ENCODE measurements around the gene BLACAT1.
A peak's percentile ranks its signal among the peaks of the same experiment; 100 is the strongest.

Gene BLACAT1

DNA sequence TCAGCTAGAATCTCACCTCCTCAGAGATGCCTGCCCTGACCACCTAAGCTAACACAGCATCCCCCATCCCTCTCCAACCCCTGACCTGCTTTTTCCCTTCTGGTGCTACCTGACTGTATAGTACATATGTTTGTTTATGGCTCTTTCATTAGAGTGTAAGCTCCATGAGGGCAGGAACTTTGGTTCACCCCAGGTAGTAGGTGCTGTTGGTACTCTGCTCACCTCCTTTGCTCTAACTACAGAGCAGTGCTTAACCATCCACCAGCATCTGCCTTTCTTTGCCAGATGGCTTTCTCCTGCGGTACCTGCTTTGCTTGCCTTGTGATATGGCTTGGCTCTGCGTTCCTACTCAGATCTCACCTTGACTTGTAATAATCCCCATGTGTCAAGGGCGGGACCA is 18.7 kb upstream of the BLACAT1 start:
- Histone ChIP-seq H3K4me1 (ENCODE audit: control insufficient read depth, insufficient read depth, low read length) (no peaks in the 10 kb centered on the region), H3K36me3 (ENCODE audit: control insufficient read depth, insufficient read depth, low read length) (no peaks in the 10 kb centered on the region), H3K4me3 (ENCODE audit: insufficient read depth, low read depth, low read length) (no peak overlapping the region), H3K27ac (ENCODE audit: insufficient read depth, low read depth, low read length, poor library complexity, severe bottlenecking) (no peak overlapping the region), H3K27me3 (ENCODE audit: control insufficient read depth, insufficient read depth, low read length, poor library complexity, severe bottlenecking) (peaks cover 4% of the 10 kb centered on the region), H3K9me3 (ENCODE audit: control insufficient read depth, low read length) (peaks cover 2% of the 10 kb centered on the region)
- WGBS, 2 experiments, result 94 to 95% methylated on average over 3 of the region's 3 CpGs

DNA sequence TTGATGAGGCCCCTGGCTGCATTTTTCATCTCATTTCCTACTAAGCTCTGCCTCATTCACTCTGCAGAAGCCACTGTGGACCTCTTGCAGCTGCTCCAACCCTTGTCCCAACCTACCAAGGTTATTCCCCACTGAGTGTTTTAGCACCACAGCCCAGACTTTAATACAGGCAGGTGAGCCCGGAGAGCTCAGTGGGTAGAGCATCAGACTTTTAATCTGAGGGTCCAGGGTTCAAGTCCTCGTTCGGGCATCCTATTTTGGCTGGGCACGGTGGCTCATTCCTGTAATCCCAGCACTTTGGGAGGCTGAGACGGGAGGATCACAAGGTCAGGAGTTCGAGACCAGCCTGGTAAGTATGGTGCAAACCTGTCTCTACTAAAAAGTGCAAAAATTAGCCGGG is 18.1 kb upstream of the BLACAT1 start:
- Histone ChIP-seq H3K27me3 (ENCODE audit: control insufficient read depth, insufficient read depth, low read length, poor library complexity, severe bottlenecking) (peaks cover 4% of the 10 kb centered on the region), H3K27ac (ENCODE audit: insufficient read depth, low read depth, low read length, poor library complexity, severe bottlenecking) (no peak overlapping the region), H3K36me3 (ENCODE audit: control insufficient read depth, insufficient read depth, low read length) (no peaks in the 10 kb centered on the region), H3K9me3 (ENCODE audit: control insufficient read depth, low read length) (peaks cover 2% of the 10 kb centered on the region), H3K4me3 (ENCODE audit: insufficient read depth, low read depth, low read length) (no peak overlapping the region), H3K4me1 (ENCODE audit: control insufficient read depth, insufficient read depth, low read length) (no peaks in the 10 kb centered on the region)
- WGBS, 2 experiments, result 91% methylated on average over 7 of the region's 7 CpGs

DNA sequence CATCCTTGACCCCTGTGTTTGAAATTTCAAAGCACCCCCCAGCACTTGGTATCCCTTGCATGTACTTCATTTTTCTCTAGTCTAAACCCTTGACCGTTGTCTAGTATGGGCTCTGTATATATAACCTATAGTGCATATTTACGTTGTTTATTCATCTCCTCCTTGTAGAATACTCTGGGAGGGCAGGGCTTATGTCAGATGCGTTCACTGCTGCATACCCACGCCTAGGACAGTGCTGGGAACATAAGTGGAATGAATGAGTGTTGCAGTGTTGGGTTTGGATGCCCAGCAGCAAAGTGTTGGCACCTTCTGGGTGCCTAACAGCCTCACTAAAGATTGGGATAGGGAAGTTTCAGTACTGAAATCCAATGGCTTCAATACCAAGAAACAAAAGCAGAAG is 17.6 kb upstream of the BLACAT1 start:
- Histone ChIP-seq H3K36me3 (ENCODE audit: control insufficient read depth, insufficient read depth, low read length) (no peaks in the 10 kb centered on the region), H3K4me3 (ENCODE audit: insufficient read depth, low read depth, low read length) (no peak overlapping the region), H3K9me3 (ENCODE audit: control insufficient read depth, low read length) (peaks cover 2% of the 10 kb centered on the region), H3K27me3 (ENCODE audit: control insufficient read depth, insufficient read depth, low read length, poor library complexity, severe bottlenecking) (peaks cover 4% of the 10 kb centered on the region), H3K4me1 (ENCODE audit: control insufficient read depth, insufficient read depth, low read length) (no peaks in the 10 kb centered on the region), H3K27ac (ENCODE audit: insufficient read depth, low read depth, low read length, poor library complexity, severe bottlenecking) (no peak overlapping the region)
- 79 to 84% methylated on average over 4 of the region's 4 CpGs for WGBS, 2 experiments

DNA sequence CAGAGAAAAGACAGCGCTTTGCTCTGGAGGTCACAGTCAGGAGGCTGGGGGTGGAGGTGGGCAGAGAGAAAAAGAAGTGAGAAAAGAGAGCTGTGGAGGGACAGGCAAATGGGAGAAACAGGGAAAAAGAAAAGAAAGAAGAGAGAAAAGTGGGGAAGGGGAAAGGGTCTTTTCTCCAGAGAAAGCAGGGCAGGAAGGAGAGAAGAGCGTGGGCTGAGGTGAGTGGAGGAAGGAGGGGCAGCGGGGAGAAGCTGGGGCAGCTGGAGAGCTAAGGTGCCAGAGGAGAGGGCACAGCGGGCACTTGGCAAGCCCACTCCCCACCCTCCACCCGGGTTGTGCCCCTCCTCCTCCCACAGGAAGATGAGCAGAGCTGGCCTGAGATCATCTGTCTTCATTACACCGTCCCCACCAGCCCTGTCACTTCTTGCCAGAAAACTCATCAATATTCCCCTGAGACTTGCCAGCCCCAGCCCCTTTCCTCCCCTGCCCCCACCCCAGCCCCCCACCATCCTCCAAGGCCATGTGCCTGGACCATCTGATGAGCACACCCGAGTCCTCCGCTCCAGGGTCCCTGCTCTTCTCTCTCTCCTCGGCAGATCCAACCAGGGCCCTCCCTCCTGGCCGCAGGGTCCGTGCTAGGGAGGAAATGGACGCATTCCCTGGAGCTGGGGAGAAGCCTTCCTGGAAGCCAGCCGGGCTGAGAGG is 17.0 kb upstream of the BLACAT1 start:
- H3K27me3 ChIP-seq (ENCODE audit: control insufficient read depth, insufficient read depth, low read length, poor library complexity, severe bottlenecking), result peaks cover 4% of the 10 kb centered on the region
- no peak overlapping the region for H3K4me3 ChIP-seq (ENCODE audit: insufficient read depth, low read depth, low read length)
- H3K36me3 ChIP-seq (ENCODE audit: control insufficient read depth, insufficient read depth, low read length), result no peaks in the 10 kb centered on the region
- WGBS, 2 experiments, result 49 to 50% methylated on average over 13 of the region's 13 CpGs
- H3K9me3 ChIP-seq (ENCODE audit: control insufficient read depth, low read length), result peaks cover 2% of the 10 kb centered on the region
- no peak overlapping the region for H3K27ac ChIP-seq (ENCODE audit: insufficient read depth, low read depth, low read length, poor library complexity, severe bottlenecking)
- H3K4me1 ChIP-seq (ENCODE audit: control insufficient read depth, insufficient read depth, low read length), result no peaks in the 10 kb centered on the region

DNA sequence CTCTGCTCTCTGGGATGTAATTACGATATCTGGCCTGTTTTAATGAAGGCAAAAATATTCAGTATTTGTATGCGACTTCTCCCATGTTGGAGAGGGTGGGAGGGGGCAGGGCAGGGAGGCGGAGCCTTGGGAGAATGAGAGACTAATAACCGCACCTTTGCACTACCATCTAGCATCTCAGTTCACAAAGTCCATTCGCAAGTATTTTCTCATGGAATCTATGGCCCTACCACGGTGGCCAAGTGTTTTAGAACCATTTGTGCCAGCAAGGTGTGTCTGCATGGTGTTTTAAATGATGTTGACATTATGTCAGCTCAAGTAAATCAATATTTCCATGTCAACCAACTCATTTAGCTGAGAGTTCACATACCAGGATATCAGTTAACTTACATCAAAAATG is 14.3 kb upstream of the BLACAT1 start:
- no peaks in the 10 kb centered on the region for H3K4me1 ChIP-seq (ENCODE audit: control insufficient read depth, insufficient read depth, low read length)
- no peak overlapping the region for H3K27ac ChIP-seq (ENCODE audit: insufficient read depth, low read depth, low read length, poor library complexity, severe bottlenecking)
- 93 to 94% methylated on average over 6 of the region's 6 CpGs for WGBS, 2 experiments
- H3K27me3 ChIP-seq (ENCODE audit: control insufficient read depth, insufficient read depth, low read length, poor library complexity, severe bottlenecking), result peaks cover 4% of the 10 kb centered on the region
- no peak overlapping the region for H3K4me3 ChIP-seq (ENCODE audit: insufficient read depth, low read depth, low read length)
- H3K9me3 ChIP-seq (ENCODE audit: control insufficient read depth, low read length), result peaks cover 2% of the 10 kb centered on the region
- H3K36me3 ChIP-seq (ENCODE audit: control insufficient read depth, insufficient read depth, low read length), result no peaks in the 10 kb centered on the region

DNA sequence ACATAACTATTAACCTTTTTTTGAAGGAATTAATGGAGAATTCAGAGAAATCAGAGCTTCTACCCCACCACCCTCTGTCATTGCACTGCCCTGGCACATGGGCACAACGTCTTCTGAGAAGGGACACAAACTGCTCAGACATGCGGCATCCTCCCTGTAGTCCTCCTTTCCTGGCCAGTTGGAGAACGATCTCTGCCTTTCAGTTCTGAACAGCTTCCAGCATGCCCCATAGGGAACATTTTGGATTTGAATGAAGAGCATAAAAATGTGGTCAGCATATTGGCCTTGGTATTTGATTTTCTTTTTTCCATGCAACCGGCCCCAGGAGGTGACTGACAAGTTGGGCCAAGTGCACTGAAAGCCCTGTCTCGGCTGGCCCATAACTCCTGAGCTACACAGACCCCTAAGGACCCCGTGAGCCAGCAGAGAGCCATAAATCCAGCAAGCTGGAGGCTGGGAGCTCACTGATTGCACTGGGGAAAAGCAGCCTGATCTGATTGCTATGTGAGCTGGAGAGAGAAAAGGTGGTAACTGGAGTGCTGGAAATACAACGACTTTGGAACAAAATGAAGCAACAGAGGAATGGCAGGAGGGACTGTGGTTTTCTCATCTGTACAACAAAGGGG is 10.9 kb upstream of the BLACAT1 start:
- 79% methylated on average over 7 of the region's 7 CpGs for WGBS, 2 experiments
- no peak overlapping the region for H3K4me3 ChIP-seq (ENCODE audit: insufficient read depth, low read depth, low read length)
- no peaks in the 10 kb centered on the region for H3K36me3 ChIP-seq (ENCODE audit: control insufficient read depth, insufficient read depth, low read length)
- H3K27ac ChIP-seq (ENCODE audit: insufficient read depth, low read depth, low read length, poor library complexity, severe bottlenecking), result no peak overlapping the region
- H3K4me1 ChIP-seq (ENCODE audit: control insufficient read depth, insufficient read depth, low read length), result no peaks in the 10 kb centered on the region
- no peaks in the 10 kb centered on the region for H3K27me3 ChIP-seq (ENCODE audit: control insufficient read depth, insufficient read depth, low read length, poor library complexity, severe bottlenecking)
- H3K9me3 ChIP-seq (ENCODE audit: control insufficient read depth, low read length), result no peaks in the 10 kb centered on the region

DNA sequence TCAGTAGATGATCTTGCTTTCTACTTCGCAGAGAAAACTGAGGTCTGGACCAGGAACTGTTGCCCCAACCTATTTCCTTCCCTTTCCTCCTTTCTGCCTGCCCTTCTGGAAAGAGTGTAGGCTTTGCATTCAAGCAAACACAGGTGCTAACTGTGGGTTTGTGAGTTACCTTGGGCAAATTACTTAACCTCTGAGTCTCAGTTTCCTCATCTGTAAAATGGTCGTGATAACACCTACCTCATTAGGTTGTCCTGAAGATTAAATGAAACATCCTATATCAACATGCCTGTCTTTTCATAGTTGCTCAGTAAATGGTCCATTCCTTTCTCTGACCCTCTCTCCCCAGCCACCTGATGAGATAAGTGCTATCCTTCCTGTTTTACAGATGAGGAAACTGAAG is 9.5 kb upstream of the BLACAT1 start:
- no peak overlapping the region for H3K4me3 ChIP-seq (ENCODE audit: insufficient read depth, low read depth, low read length)
- 63 to 79% methylated on average over 2 of the region's 2 CpGs for WGBS, 2 experiments
- H3K9me3 ChIP-seq (ENCODE audit: control insufficient read depth, low read length), result no peaks in the 10 kb centered on the region
- H3K4me1 ChIP-seq (ENCODE audit: control insufficient read depth, insufficient read depth, low read length), result no peaks in the 10 kb centered on the region
- H3K27me3 ChIP-seq (ENCODE audit: control insufficient read depth, insufficient read depth, low read length, poor library complexity, severe bottlenecking), result no peaks in the 10 kb centered on the region
- no peak overlapping the region for H3K27ac ChIP-seq (ENCODE audit: insufficient read depth, low read depth, low read length, poor library complexity, severe bottlenecking)
- H3K36me3 ChIP-seq (ENCODE audit: control insufficient read depth, insufficient read depth, low read length), result no peaks in the 10 kb centered on the region

DNA sequence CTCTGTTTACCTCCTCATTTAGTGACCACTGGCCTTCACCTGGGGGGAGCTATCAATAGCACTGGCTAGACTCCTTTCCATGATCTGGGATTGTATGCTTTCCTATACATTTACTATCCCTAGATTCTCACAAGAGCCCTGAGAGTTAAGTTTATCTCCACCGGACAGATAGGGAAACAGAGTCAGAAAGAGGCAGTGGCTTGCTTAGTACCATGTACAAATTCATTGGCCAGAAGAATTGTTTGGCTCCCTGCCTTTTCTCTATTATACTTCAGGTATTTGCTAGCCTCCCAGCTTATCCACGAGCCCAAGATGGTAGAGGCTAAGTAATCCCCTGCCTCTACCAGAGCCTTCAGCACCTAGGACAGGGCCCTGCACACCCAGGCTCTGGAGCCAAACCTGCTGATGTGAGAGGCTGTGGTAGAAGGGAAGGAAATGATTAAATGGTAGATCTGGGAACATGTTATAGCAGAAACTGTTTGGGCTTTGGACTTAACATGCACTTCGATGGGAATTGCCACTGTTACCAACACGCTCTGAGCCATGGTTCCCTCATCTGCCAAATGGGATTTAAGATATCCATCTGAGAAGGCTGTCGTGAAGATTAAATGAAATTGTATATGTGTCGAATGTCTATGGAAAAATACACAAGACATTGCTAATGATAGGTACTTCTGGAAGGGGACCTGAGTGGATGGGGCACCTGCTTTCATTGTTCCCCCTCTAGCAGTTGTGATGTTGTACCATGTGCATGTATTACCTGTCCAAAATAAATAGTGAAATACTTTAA is 3.1 kb upstream of the BLACAT1 start:
- 71 to 73% methylated on average over 6 of the region's 6 CpGs for WGBS, 2 experiments
- Histone ChIP-seq H3K9me3 (ENCODE audit: control insufficient read depth, low read length) (no peaks in the 10 kb centered on the region), H3K27ac (ENCODE audit: insufficient read depth, low read depth, low read length, poor library complexity, severe bottlenecking) (no peak overlapping the region), H3K27me3 (ENCODE audit: control insufficient read depth, insufficient read depth, low read length, poor library complexity, severe bottlenecking) (peaks cover 24% of the 10 kb centered on the region), H3K4me1 (ENCODE audit: control insufficient read depth, insufficient read depth, low read length) (peaks cover 12% of the 10 kb centered on the region), H3K36me3 (ENCODE audit: control insufficient read depth, insufficient read depth, low read length) (no peaks in the 10 kb centered on the region), H3K4me3 (ENCODE audit: insufficient read depth, low read depth, low read length) (no peak overlapping the region)

DNA sequence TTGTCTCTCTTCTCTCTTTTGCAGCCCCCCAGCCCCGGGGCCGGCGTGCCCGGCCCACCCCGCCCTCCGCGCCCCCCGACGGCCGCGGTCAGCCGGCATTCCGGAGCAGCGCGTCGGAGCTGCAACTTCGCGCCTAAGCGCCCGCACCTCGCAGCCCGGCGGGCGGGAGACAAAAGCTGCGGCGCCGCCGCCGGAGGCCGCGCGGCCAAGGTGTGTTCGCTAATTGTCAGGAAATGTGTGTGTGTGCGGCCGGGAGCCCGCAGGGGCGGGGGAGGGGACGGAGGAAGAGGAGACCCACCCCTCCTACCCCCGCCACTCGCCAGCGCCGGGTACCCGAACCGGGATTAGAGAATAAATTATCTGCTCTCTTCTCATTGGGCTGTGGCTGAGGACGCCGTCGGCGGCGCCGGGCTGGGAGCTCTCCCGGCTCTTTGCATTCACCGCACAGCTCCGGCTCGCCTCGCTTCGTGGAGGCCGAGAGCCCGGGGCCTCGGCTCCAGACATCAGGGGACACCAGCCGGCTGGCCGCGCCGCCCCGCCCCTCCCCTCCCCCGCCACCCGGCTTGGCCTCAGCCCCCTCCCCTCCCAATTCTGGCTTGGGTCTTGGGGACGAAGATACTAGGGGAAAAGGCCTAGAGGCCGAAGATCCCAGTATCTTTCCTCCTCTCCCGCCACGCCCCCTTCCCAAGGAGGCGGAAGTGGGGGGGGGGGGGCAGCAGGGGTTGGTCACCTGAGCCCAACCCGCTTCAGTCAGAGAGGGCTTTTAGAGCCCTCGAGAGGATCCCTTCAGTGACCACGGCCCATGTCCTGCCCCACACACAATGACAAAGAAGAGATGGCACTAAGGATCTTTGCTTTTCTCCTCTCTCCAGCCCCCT is 1.3 kb upstream of the BLACAT1 start:
- peak overlapping the region; percentile 86 for H3K4me3 ChIP-seq (ENCODE audit: insufficient read depth, low read depth, low read length)
- peaks cover 24% of the 10 kb centered on the region for H3K27me3 ChIP-seq (ENCODE audit: control insufficient read depth, insufficient read depth, low read length, poor library complexity, severe bottlenecking)
- 1% methylated on average over 71 to 73 of the region's 74 CpGs for WGBS, 2 experiments

More for the DNA sequence above, 1.3 kb upstream of the BLACAT1 start:
- Histone ChIP-seq H3K27ac (ENCODE audit: insufficient read depth, low read depth, low read length, poor library complexity, severe bottlenecking) (peak overlapping the region; percentile 72), H3K36me3 (ENCODE audit: control insufficient read depth, insufficient read depth, low read length) (no peaks in the 10 kb centered on the region), H3K4me1 (ENCODE audit: control insufficient read depth, insufficient read depth, low read length) (peaks cover 29% of the 10 kb centered on the region), H3K9me3 (ENCODE audit: control insufficient read depth, low read length) (no peaks in the 10 kb centered on the region)

All from ectodermal cell (in vitro differentiated cells).